Mesenchymal stem cell (in vitro differentiated cells and primary cell): ENCODE measurements around the gene USP22.

Experiments used
- DNase-seq: peaks from one replicate; pipeline ENCODE4 v3.0.0-alpha.2; 2013
- H2AFZ ChIP-seq: one replicate; pipeline ENCODE4 v1.6.1; 2013; ENCODE audit warnings: low read depth, mild to moderate bottlenecking, control low read depth, inconsistent platforms, low read length, moderate library complexity
- H2AK5ac ChIP-seq: 2 replicates; pipeline ENCODE4 v1.6.1; 2013; ENCODE audit warnings: low read length, moderate library complexity, mild to moderate bottlenecking, inconsistent platforms; ENCODE audit not compliant: severe bottlenecking
- H2BK120ac ChIP-seq: one replicate; pipeline ENCODE4 v1.6.1; 2013; ENCODE audit warnings: low read depth, mild to moderate bottlenecking, inconsistent platforms, low read length, moderate library complexity
- H2BK12ac ChIP-seq, 2 experiments: one replicate each; pipeline ENCODE4 v1.6.1; 2013; ENCODE audit warnings: inconsistent platforms in 2 of 2, low read length in 2 of 2, mild to moderate bottlenecking in 2 of 2, moderate library complexity in 2 of 2, control low read depth in 1 of 2
- H2BK15ac ChIP-seq: one replicate; pipeline ENCODE4 v1.6.1; 2013; ENCODE audit warnings: mild to moderate bottlenecking, low read depth, inconsistent platforms; ENCODE audit not compliant: poor library complexity, severe bottlenecking
- H2BK5ac ChIP-seq: 2 replicates; pipeline ENCODE4 v1.6.1; 2013; ENCODE audit warnings: low read depth, mild to moderate bottlenecking, low read length, control low read depth, inconsistent platforms; ENCODE audit not compliant: poor library complexity, severe bottlenecking
- H3K14ac ChIP-seq, 2 experiments: one replicate each; pipeline ENCODE4 v1.6.1; 2013; ENCODE audit warnings: inconsistent platforms in 2 of 2, low read length in 2 of 2, control low read depth in 1 of 2, mild to moderate bottlenecking in 1 of 2, moderate library complexity in 1 of 2
- H3K18ac ChIP-seq, 2 experiments: one replicate each; pipeline ENCODE4 v1.6.1; 2013; ENCODE audit warnings: inconsistent platforms in 2 of 2, low read length in 2 of 2, control low read depth in 1 of 2, low read depth in 1 of 2, mild to moderate bottlenecking in 1 of 2
- H3K23ac ChIP-seq, 2 experiments: one replicate each; pipeline ENCODE4 v1.6.1; 2013; ENCODE audit warnings: inconsistent platforms in 2 of 2, low read length in 2 of 2, mild to moderate bottlenecking in 2 of 2, moderate library complexity in 2 of 2, control low read depth in 1 of 2
- H3K27ac ChIP-seq: 2 replicates; pipeline ENCODE4 v1.5.1; 2013; ENCODE audit warnings: mild to moderate bottlenecking, moderate library complexity, low read length, control low read depth, inconsistent platforms; ENCODE audit not compliant: poor library complexity, severe bottlenecking
- H3K27me3 ChIP-seq, 2 experiments: 2 replicates each; pipeline versions ENCODE4 v1.6.1 to v1.7.0; 2013; ENCODE audit warnings: low read length in 2 of 2, mild to moderate bottlenecking in 2 of 2, moderate library complexity in 2 of 2, control low read depth in 1 of 2, inconsistent platforms in 1 of 2; ENCODE audit not compliant: control insufficient read depth in 1 of 2, insufficient read depth in 1 of 2
- H3K36me3 ChIP-seq, 2 experiments: 2 replicates each; pipeline versions ENCODE4 v1.6.1 to v1.7.0; 2013; ENCODE audit warnings: low read length in 2 of 2, control low read depth in 1 of 2, inconsistent platforms in 1 of 2, low read depth in 1 of 2, mild to moderate bottlenecking in 1 of 2; ENCODE audit not compliant: insufficient read depth in 2 of 2, control insufficient read depth in 1 of 2
- H3K4ac ChIP-seq, 2 experiments: one replicate each; pipeline ENCODE4 v1.6.1; 2013; ENCODE audit warnings: inconsistent platforms in 2 of 2, low read length in 2 of 2, mild to moderate bottlenecking in 2 of 2, moderate library complexity in 2 of 2, control low read depth in 1 of 2, low read depth in 1 of 2
- H3K4me1 ChIP-seq: 2 replicates; pipeline ENCODE4 v1.6.1; 2013; ENCODE audit warnings: low read depth, low read length, control low read depth; ENCODE audit not compliant: control insufficient read depth, insufficient read depth
- H3K4me2 ChIP-seq: 2 replicates; pipeline ENCODE4 v1.6.1; 2013; ENCODE audit warnings: low read length, mild to moderate bottlenecking, inconsistent platforms; ENCODE audit not compliant: poor library complexity, severe bottlenecking
- H3K4me3 ChIP-seq, 2 experiments: 2 replicates each; pipeline versions ENCODE4 v1.5.1 to v1.7.0; 2013; ENCODE audit warnings: low read length in 2 of 2, mild to moderate bottlenecking in 2 of 2, control low read depth in 1 of 2, low read depth in 1 of 2; ENCODE audit not compliant: insufficient read depth in 1 of 2
- H3K79me1 ChIP-seq: replicated peaks from 2 replicates; pipeline ENCODE4 v1.6.1; 2013; ENCODE audit warnings: mild to moderate bottlenecking, control low read depth, low read length, inconsistent platforms; ENCODE audit not compliant: poor library complexity, severe bottlenecking
- H3K9ac ChIP-seq: 2 replicates; pipeline ENCODE4 v1.7.0; 2013; ENCODE audit warnings: mild to moderate bottlenecking, low read length, moderate library complexity
- H3K9me3 ChIP-seq: 2 replicates; pipeline ENCODE4 v1.7.0; 2013; ENCODE audit warnings: mild to moderate bottlenecking, low read length; ENCODE audit not compliant: control insufficient read depth
- H4K8ac ChIP-seq: one replicate; pipeline ENCODE4 v1.6.1; 2013; ENCODE audit warnings: inconsistent platforms, mild to moderate bottlenecking, low read length, moderate library complexity
- H4K91ac ChIP-seq: one replicate; pipeline ENCODE4 v1.6.1; 2013; ENCODE audit warnings: mild to moderate bottlenecking, low read length, inconsistent platforms
- whole genome bisulfite sequencing: methylation state at CpG from one replicate; pipeline ENCODE4 v1.1.7; 2013; ENCODE audit warnings: mixed read lengths; 5-methylcytosine and 5-hydroxymethylcytosine counted together

USP22 gene

GRCh38 chr17:21031756-21032396 lies 10.9 kb downstream of the USP22 start:
- no peak overlapping the region for H2AK5ac ChIP-seq
- no peak overlapping the region for H3K18ac ChIP-seq
- H2BK5ac ChIP-seq, result no peak overlapping the region
- 86% methylated on average over 8 of the region's 8 CpGs for WGBS
- H3K36me3 ChIP-seq, result peaks cover 19 to 32% of the 10 kb centered on the region in 2 experiments
- H3K4me3 ChIP-seq, result no peak overlapping the region
- H4K8ac ChIP-seq, result no peak overlapping the region
- H3K27ac ChIP-seq, result no peak overlapping the region
- no peak overlapping the region for H4K91ac ChIP-seq
- no peaks in the 10 kb centered on the region for H3K27me3 ChIP-seq
- H2AFZ ChIP-seq, result no peak overlapping the region
- H3K4me1 ChIP-seq, result peaks cover 15% of the 10 kb centered on the region
- H2BK12ac ChIP-seq, result no peak overlapping the region
- H2BK120ac ChIP-seq, result no peak overlapping the region
- H3K23ac ChIP-seq, result no peak overlapping the region
- no peak for DNase-seq
- no peak overlapping the region for H3K9ac ChIP-seq
- H3K9me3 ChIP-seq, result no peaks in the 10 kb centered on the region
- no peak overlapping the region for H3K14ac ChIP-seq
- H3K4me2 ChIP-seq, result no peak overlapping the region
- H2BK15ac ChIP-seq, result no peak overlapping the region
- no peak overlapping the region for H3K4ac ChIP-seq
- H3K79me1 ChIP-seq, result no peaks in the 10 kb centered on the region

- no peak overlapping the region for H2BK120ac ChIP-seq
- no peak overlapping the region for H2BK12ac ChIP-seq
- H2AFZ ChIP-seq, result no peak overlapping the region
- H3K27me3 ChIP-seq, result no peaks in the 10 kb centered on the region
- no peak overlapping the region for H3K23ac ChIP-seq
- H3K4me3 ChIP-seq, result no peak overlapping the region
- 100% methylated on average over 1 of the region's 7 CpGs for WGBS
- no peak overlapping the region for H4K8ac ChIP-seq
- no peak overlapping the region for H3K4me2 ChIP-seq
- H3K18ac ChIP-seq, result no peak overlapping the region
- no peaks in the 10 kb centered on the region for H3K9me3 ChIP-seq
- no peak overlapping the region for H3K4ac ChIP-seq
- no peak overlapping the region for H2AK5ac ChIP-seq
- no peak overlapping the region for H2BK15ac ChIP-seq
- H3K27ac ChIP-seq, result no peak overlapping the region
- no peak overlapping the region for H3K14ac ChIP-seq
- no peak overlapping the region for H2BK5ac ChIP-seq
- no peaks in the 10 kb centered on the region for H3K79me1 ChIP-seq
- no peak for DNase-seq
- no peak overlapping the region for H4K91ac ChIP-seq
- H3K36me3 ChIP-seq, result peaks cover 29 to 38% of the 10 kb centered on the region in 2 experiments
- H3K4me1 ChIP-seq, result peaks cover 15% of the 10 kb centered on the region
- no peak overlapping the region for H3K9ac ChIP-seq
These were observed 12.4 kb downstream of the USP22 start for GRCh38 chr17:21030375-21030774.

- H2BK12ac ChIP-seq, result no peak overlapping the region
- H3K27ac ChIP-seq, result no peak overlapping the region
- H3K79me1 ChIP-seq, result no peaks in the 10 kb centered on the region
- H3K27me3 ChIP-seq, result no peaks in the 10 kb centered on the region
- H3K18ac ChIP-seq, result no peak overlapping the region
- no peak overlapping the region for H3K4ac ChIP-seq
- no peak overlapping the region for H3K4me2 ChIP-seq
- H2BK5ac ChIP-seq, result no peak overlapping the region
- no peak overlapping the region for H3K23ac ChIP-seq
- no peak overlapping the region for H2AFZ ChIP-seq
- peak overlapping the region; percentile 55 for H3K9ac ChIP-seq
- H3K4me1 ChIP-seq, result peaks cover 17% of the 10 kb centered on the region
- no peaks in the 10 kb centered on the region for H3K9me3 ChIP-seq
- H4K8ac ChIP-seq, result no peak overlapping the region
- DNase-seq, result peak; percentile 38
- no peak overlapping the region for H2AK5ac ChIP-seq
- H3K36me3 ChIP-seq, result peaks cover 32 to 47% of the 10 kb centered on the region in 2 experiments
- H2BK15ac ChIP-seq, result no peak overlapping the region
- no peak overlapping the region for H3K14ac ChIP-seq
- no peak overlapping the region for H2BK120ac ChIP-seq
- H3K4me3 ChIP-seq, result peak overlapping the region in 1 of 2 experiments; percentile 1
- no peak overlapping the region for H4K91ac ChIP-seq
- no CpG with 5 or more reads among the region's 2 CpGs for WGBS
These were observed 13.3 kb downstream of the USP22 start for GRCh38 chr17:21029515-21029914.

GRCh38 chr17:21029036-21029435 lies 13.8 kb downstream of the USP22 start:
- no peak overlapping the region for H3K14ac ChIP-seq
- H2AK5ac ChIP-seq, result no peak overlapping the region
- H3K36me3 ChIP-seq, result peaks cover 35 to 52% of the 10 kb centered on the region in 2 experiments
- no peaks in the 10 kb centered on the region for H3K79me1 ChIP-seq
- peaks cover 14% of the 10 kb centered on the region for H3K4me1 ChIP-seq
- H3K9ac ChIP-seq, result peak overlapping the region; percentile 55
- H2BK120ac ChIP-seq, result no peak overlapping the region
- no peak overlapping the region for H3K4me2 ChIP-seq
- H2AFZ ChIP-seq, result no peak overlapping the region
- no peak overlapping the region for H3K23ac ChIP-seq
- no peak overlapping the region for H2BK12ac ChIP-seq
- 35% methylated on average over 2 of the region's 7 CpGs for WGBS
- H2BK5ac ChIP-seq, result no peak overlapping the region
- H3K9me3 ChIP-seq, result no peaks in the 10 kb centered on the region
- no peak overlapping the region for H3K4ac ChIP-seq
- H3K27me3 ChIP-seq, result no peaks in the 10 kb centered on the region
- H4K91ac ChIP-seq, result no peak overlapping the region
- H3K4me3 ChIP-seq, result peak overlapping the region in 1 of 2 experiments; percentile 48
- peak overlapping the region; percentile 5 for H3K27ac ChIP-seq
- no peak overlapping the region for H2BK15ac ChIP-seq
- DNase-seq, result peak; percentile 90
- H4K8ac ChIP-seq, result no peak overlapping the region
- no peak overlapping the region for H3K18ac ChIP-seq
